H9 (cell line): ENCODE measurements around the gene ACP4. TPM values are rescaled to one million over a fixed set of nuclear protein-coding genes. Genes with fewer than 3 reads are reported as not detected.
"Not testable (repeated sequence)": the region's sequence is repeated elsewhere in the genome, so short reads cannot be mapped to it uniquely, and the experiment has no call there.

ENCODE experiments used
- DNase-seq: peaks from one replicate; pipeline ENCODE4 v3.0.0-alpha.2; 2017
- H2AFZ ChIP-seq: one replicate; pipeline ENCODE4 v1.6.1; 2013; ENCODE audit warnings: mild to moderate bottlenecking, low read length, control low read depth, moderate library complexity
- H2AK5ac ChIP-seq: 2 replicates; pipeline ENCODE4 v1.6.1; 2013; ENCODE audit warnings: low read length, control low read depth, mixed read lengths; ENCODE audit not compliant: insufficient read length
- H2BK120ac ChIP-seq: one replicate; pipeline ENCODE4 v1.6.1; 2013; ENCODE audit warnings: low read depth, mild to moderate bottlenecking, low read length, control low read depth, inconsistent platforms; ENCODE audit not compliant: poor library complexity, severe bottlenecking
- H2BK12ac ChIP-seq: 2 replicates; pipeline ENCODE4 v1.6.1; 2013; ENCODE audit warnings: low read length, control low read depth, mixed read lengths, low read depth; ENCODE audit not compliant: insufficient read length
- H2BK15ac ChIP-seq: 2 replicates; pipeline ENCODE4 v1.6.1; 2013; ENCODE audit warnings: low read depth, low read length, control low read depth
- H2BK20ac ChIP-seq: one replicate; pipeline ENCODE4 v1.6.1; 2013; ENCODE audit warnings: low read depth, mild to moderate bottlenecking, low read length, control low read depth, inconsistent platforms; ENCODE audit not compliant: poor library complexity, severe bottlenecking
- H2BK5ac ChIP-seq: 2 replicates; pipeline ENCODE4 v1.6.1; 2013; ENCODE audit warnings: low read length, control low read depth, mixed read lengths; ENCODE audit not compliant: insufficient read length
- H3K14ac ChIP-seq: 2 replicates; pipeline ENCODE4 v1.6.1; 2013; ENCODE audit warnings: low read length, control low read depth; ENCODE audit not compliant: insufficient read depth
- H3K18ac ChIP-seq: 2 replicates; pipeline ENCODE4 v1.6.1; 2013; ENCODE audit warnings: low read depth, mild to moderate bottlenecking, mixed read lengths, low read length, control low read depth; ENCODE audit not compliant: insufficient read length
- H3K23ac ChIP-seq: 2 replicates; pipeline ENCODE4 v1.6.1; 2013; ENCODE audit warnings: low read length, control low read depth, mixed read lengths, low read depth; ENCODE audit not compliant: insufficient read length
- H3K23me2 ChIP-seq: 2 replicates; pipeline ENCODE4 v1.6.1; 2013; ENCODE audit warnings: low read depth, mild to moderate bottlenecking, mixed read lengths, low read length, control low read depth; ENCODE audit not compliant: insufficient read length, poor library complexity, severe bottlenecking
- H3K27ac ChIP-seq: 2 replicates; pipeline ENCODE4 v1.5.1; 2013; ENCODE audit warnings: low read length, control low read depth, mixed read lengths, low read depth; ENCODE audit not compliant: insufficient read length
- H3K27me3 ChIP-seq: 2 replicates; pipeline ENCODE4 v1.6.1; 2013; ENCODE audit warnings: low read length, control low read depth, inconsistent platforms; ENCODE audit not compliant: insufficient read depth
- H3K4ac ChIP-seq: 2 replicates; pipeline ENCODE4 v1.6.1; 2013; ENCODE audit warnings: low read depth, mild to moderate bottlenecking, control low read depth, inconsistent platforms, low read length, moderate library complexity
- H3K4me1 ChIP-seq: 2 replicates; pipeline ENCODE4 v1.6.1; 2013; ENCODE audit warnings: low read length, control low read depth, inconsistent platforms; ENCODE audit not compliant: insufficient read depth
- H3K4me2 ChIP-seq: 2 replicates; pipeline ENCODE4 v1.6.1; 2013; ENCODE audit warnings: low read length, control low read depth, mixed read lengths; ENCODE audit not compliant: insufficient read length, insufficient read depth
- H3K56ac ChIP-seq: 2 replicates; pipeline ENCODE4 v1.6.1; 2013; ENCODE audit warnings: low read depth, mild to moderate bottlenecking, mixed read lengths, low read length, control low read depth; ENCODE audit not compliant: insufficient read length
- H3K79me1 ChIP-seq: 2 replicates; pipeline ENCODE4 v1.6.1; 2013; ENCODE audit warnings: low read depth, mild to moderate bottlenecking, moderate library complexity, low read length, control low read depth, inconsistent platforms; ENCODE audit not compliant: insufficient read depth, poor library complexity, severe bottlenecking
- H3K79me2 ChIP-seq: 2 replicates; pipeline ENCODE4 v1.6.1; 2013; ENCODE audit warnings: low read length, control low read depth, inconsistent platforms; ENCODE audit not compliant: insufficient read depth
- H3K9ac ChIP-seq: 2 replicates; pipeline ENCODE4 v1.6.1; 2013; ENCODE audit warnings: low read length, control low read depth, mixed read lengths; ENCODE audit not compliant: insufficient read length; ENCODE audit errors: extremely low read depth
- H3K9me3 ChIP-seq: one replicate; pipeline ENCODE4 v1.6.1; 2013; ENCODE audit warnings: low read depth, low read length, inconsistent platforms; ENCODE audit not compliant: control insufficient read depth
- H3T11ph ChIP-seq: one replicate; pipeline ENCODE4 v1.6.1; 2013; ENCODE audit warnings: mild to moderate bottlenecking, low read length, control low read depth, inconsistent platforms
- H4K20me1 ChIP-seq: one replicate; pipeline ENCODE4 v1.6.1; 2013; ENCODE audit not compliant: control insufficient read depth, insufficient read length, insufficient read depth
- H4K5ac ChIP-seq: 2 replicates; pipeline ENCODE4 v1.6.1; 2013; ENCODE audit warnings: low read depth, mild to moderate bottlenecking, mixed read lengths, low read length, control low read depth; ENCODE audit not compliant: insufficient read length
- H4K8ac ChIP-seq: replicated peaks from 2 replicates; pipeline ENCODE4 v1.6.1; 2013; ENCODE audit warnings: low read length, control low read depth, mixed read lengths, low read depth; ENCODE audit not compliant: insufficient read length
- H4K91ac ChIP-seq: 2 replicates; pipeline ENCODE4 v1.6.1; 2013; ENCODE audit warnings: low read depth, mild to moderate bottlenecking, moderate library complexity, mixed read lengths, low read length, control low read depth; ENCODE audit not compliant: insufficient read length
- H3K27ac Mint-ChIP-seq, 3 experiments: 2 replicates in 2 of 3; 3 replicates in 1 of 3; pipeline ENCODE4 v1.8.0; 2020 to 2021; ENCODE audit warnings: mixed read lengths in 3 of 3, mild to moderate bottlenecking in 1 of 3, moderate library complexity in 1 of 3
- H3K27me3 Mint-ChIP-seq: 2 replicates; pipeline ENCODE4 v1.8.0; 2021; ENCODE audit warnings: low read depth, mild to moderate bottlenecking, moderate library complexity, mixed read lengths
- H3K36me3 Mint-ChIP-seq, 3 experiments: 2 replicates in 2 of 3; 3 replicates in 1 of 3; pipeline ENCODE4 v1.8.0; 2020 to 2021; ENCODE audit warnings: low read depth in 3 of 3, mixed read lengths in 3 of 3; ENCODE audit not compliant: insufficient read depth in 1 of 3
- H3K4me1 Mint-ChIP-seq, 2 experiments: 2 replicates each; pipeline ENCODE4 v1.8.0; 2020; ENCODE audit warnings: mixed read lengths in 2 of 2
- H3K4me3 Mint-ChIP-seq, 2 experiments: 2 replicates in 1 of 2; 3 replicates in 1 of 2; pipeline ENCODE4 v1.8.0; 2020 to 2021; ENCODE audit warnings: mild to moderate bottlenecking in 2 of 2, mixed read lengths in 2 of 2, moderate library complexity in 1 of 2
- H3K9me3 Mint-ChIP-seq, 2 experiments: 2 replicates in 1 of 2; 3 replicates in 1 of 2; pipeline ENCODE4 v1.8.0; 2020; ENCODE audit warnings: mild to moderate bottlenecking in 2 of 2, mixed read lengths in 2 of 2, moderate library complexity in 1 of 2
- WGBS: extraction: QIAGEN DNeasy Blood & Tissue Kit; methylation state at CpG from one replicate; pipeline ENCODE4 v1.1.7; 2013; ENCODE audit warnings: missing lambda C conversion rate, low lambda C conversion rate, mixed read lengths; ENCODE audit not compliant: insufficient read length; ENCODE audit errors: extremely low coverage; 5-methylcytosine and 5-hydroxymethylcytosine counted together
- total RNA-seq: library from RNA; stranded (reverse); gene quantifications from 2 replicates; pipeline ENCODE4 v1.2.1, GENCODE V29; 2021
- TF ChIP-seq, protein P1 (sequence below): fragments of 200-600 bp; sonication (generic); conservative IDR thresholded peaks from 3 replicates; pipeline ENCODE4 v1.8.0; 2021; ENCODE audit warnings: antibody characterized with exemption, mild to moderate bottlenecking

The ACP4 gene
- total RNA-seq, 1 experiment from 2014 or later: not detected

DNA sequence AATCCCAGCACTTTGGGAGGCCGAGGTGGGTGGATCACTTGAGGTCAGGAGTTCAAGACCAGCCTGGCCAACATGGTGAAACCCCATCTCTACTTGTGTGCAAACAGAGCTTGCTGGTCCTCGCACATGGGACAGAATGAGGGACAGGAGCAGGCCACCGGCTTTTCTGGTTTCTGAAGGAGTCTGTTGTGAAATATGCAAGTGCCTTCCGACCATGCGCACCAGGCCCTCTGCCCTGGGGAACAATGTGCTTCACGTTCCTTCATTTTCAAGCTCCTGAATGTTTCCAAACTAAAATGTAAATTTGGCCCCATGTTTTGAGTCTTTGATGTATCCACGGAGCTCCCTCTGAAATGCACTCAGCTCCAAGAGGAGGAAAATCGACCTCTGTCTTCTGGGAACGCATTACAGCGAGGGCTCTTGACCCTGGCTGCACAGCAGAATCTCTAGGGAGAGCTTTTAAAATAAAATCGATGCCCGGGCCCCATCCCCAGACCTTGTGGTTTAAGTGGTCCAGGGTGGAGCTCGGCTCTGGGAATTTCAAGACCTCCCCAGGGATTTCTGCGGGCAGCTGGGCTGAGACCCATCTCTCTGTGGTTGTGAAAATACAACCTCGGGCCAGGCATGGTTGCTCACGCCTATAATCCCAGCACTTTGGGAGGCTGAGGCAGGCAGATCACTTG lies 9.3 kb upstream of the ACP4 start:
- H3K4ac ChIP-seq: no peak overlapping the region
- H3K4me2 ChIP-seq: no peak overlapping the region
- H4K8ac ChIP-seq: no peak overlapping the region
- no peak overlapping the region for H3K23ac ChIP-seq
- no peaks in the 10 kb centered on the region for H4K20me1 ChIP-seq
- H4K91ac ChIP-seq: no peak overlapping the region
- H3K4me1 Mint-ChIP-seq: peaks cover 14 to 33% of the 10 kb centered on the region in 2 experiments
- peaks cover 94% of the 10 kb centered on the region for H3K27me3 Mint-ChIP-seq
- no peak overlapping the region for H2BK20ac ChIP-seq
- no peak overlapping the region for H4K5ac ChIP-seq
- no peak overlapping the region for H3K9ac ChIP-seq
- DNase-seq: no peak
- no peak overlapping the region for H2BK120ac ChIP-seq
- H3K27me3 ChIP-seq: peaks cover 17% of the 10 kb centered on the region; the same call in 1 of the 2 replicates
- H3K79me2 ChIP-seq: no peaks in the 10 kb centered on the region
- H3K36me3 Mint-ChIP-seq: no peaks in the 10 kb centered on the region
- H3K27ac Mint-ChIP-seq: no peak overlapping the region
- no peak overlapping the region for H2BK15ac ChIP-seq
- no peak overlapping the region for H2BK12ac ChIP-seq
- no CpG with 5 or more reads among the region's 16 CpGs for WGBS
- no peak overlapping the region for H3K27ac ChIP-seq
- H3K4me1 ChIP-seq: peaks cover 2% of the 10 kb centered on the region; the same call in 1 of the 2 replicates
- no peak overlapping the region for H3K14ac ChIP-seq
- H3K56ac ChIP-seq: no peak overlapping the region
- H2AK5ac ChIP-seq: no peak overlapping the region
- H3K79me1 ChIP-seq: no peaks in the 10 kb centered on the region
- H3T11ph ChIP-seq: no peak overlapping the region
- H3K18ac ChIP-seq: no peak overlapping the region
- no peaks in the 10 kb centered on the region for H3K23me2 ChIP-seq
- TF ChIP-seq, protein P1, sequence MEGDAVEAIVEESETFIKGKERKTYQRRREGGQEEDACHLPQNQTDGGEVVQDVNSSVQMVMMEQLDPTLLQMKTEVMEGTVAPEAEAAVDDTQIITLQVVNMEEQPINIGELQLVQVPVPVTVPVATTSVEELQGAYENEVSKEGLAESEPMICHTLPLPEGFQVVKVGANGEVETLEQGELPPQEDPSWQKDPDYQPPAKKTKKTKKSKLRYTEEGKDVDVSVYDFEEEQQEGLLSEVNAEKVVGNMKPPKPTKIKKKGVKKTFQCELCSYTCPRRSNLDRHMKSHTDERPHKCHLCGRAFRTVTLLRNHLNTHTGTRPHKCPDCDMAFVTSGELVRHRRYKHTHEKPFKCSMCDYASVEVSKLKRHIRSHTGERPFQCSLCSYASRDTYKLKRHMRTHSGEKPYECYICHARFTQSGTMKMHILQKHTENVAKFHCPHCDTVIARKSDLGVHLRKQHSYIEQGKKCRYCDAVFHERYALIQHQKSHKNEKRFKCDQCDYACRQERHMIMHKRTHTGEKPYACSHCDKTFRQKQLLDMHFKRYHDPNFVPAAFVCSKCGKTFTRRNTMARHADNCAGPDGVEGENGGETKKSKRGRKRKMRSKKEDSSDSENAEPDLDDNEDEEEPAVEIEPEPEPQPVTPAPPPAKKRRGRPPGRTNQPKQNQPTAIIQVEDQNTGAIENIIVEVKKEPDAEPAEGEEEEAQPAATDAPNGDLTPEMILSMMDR: no peak
- H2AFZ ChIP-seq: no peak overlapping the region
- no peak overlapping the region for H2BK5ac ChIP-seq
- H3K9me3 Mint-ChIP-seq: peaks cover 2 to 7% of the 10 kb centered on the region in 2 experiments; a peak in 4 of 5 replicates
- H3K9me3 ChIP-seq: no peaks in the 10 kb centered on the region
- H3K4me3 Mint-ChIP-seq: no peak overlapping the region

DNA sequence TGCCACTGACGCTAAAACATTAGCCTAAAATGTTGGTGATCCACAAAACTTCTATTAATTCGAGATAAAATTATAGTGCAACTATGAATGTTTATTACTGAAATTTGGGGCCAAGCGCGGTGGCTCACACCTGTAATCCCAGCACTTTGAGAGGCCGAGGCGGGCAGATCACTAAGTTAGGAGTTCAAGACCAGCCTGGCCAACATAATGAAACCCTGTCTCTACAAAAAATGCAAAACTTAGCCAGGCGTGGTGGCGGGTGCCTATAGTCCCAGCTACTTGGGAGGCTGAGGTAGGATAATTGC lies 6.4 kb upstream of the ACP4 start:
- not testable (repeated sequence) for H2AFZ ChIP-seq, H3K9me3 ChIP-seq, H3K4me1 ChIP-seq, H2AK5ac ChIP-seq, H3K36me3 Mint-ChIP-seq, H3K27me3 ChIP-seq, H3K14ac ChIP-seq, H2BK120ac ChIP-seq, H3K18ac ChIP-seq, H3K4me2 ChIP-seq, H3K79me2 ChIP-seq, H2BK5ac ChIP-seq, H3K9me3 Mint-ChIP-seq, H3K23ac ChIP-seq, H3K23me2 ChIP-seq, H3K79me1 ChIP-seq, H3K4ac ChIP-seq, H3K27ac ChIP-seq, H4K8ac ChIP-seq, H4K20me1 ChIP-seq, H2BK12ac ChIP-seq, H3T11ph ChIP-seq, H3K56ac ChIP-seq, H4K5ac ChIP-seq, H3K9ac ChIP-seq, H2BK20ac ChIP-seq, H3K27ac Mint-ChIP-seq, H2BK15ac ChIP-seq, H4K91ac ChIP-seq, H3K4me3 Mint-ChIP-seq, DNase-seq
- WGBS: no CpG with 5 or more reads among the region's 8 CpGs
- Mint-ChIP-seq H3K4me1 (peaks cover 3 to 18% of the 10 kb centered on the region in 2 experiments; a peak in 3 of 4 replicates), H3K27me3 (peaks cover 77% of the 10 kb centered on the region)
